ENCODE results near the gene ZC3H12D. TPM values are rescaled to one million over a fixed set of nuclear protein-coding genes. Genes with fewer than 3 reads are reported as not detected.

The ZC3H12D gene
- total and polyA plus RNA-seq, 4 donors, result 1.1 to 4.7 (median 2.4) TPM

DNA sequence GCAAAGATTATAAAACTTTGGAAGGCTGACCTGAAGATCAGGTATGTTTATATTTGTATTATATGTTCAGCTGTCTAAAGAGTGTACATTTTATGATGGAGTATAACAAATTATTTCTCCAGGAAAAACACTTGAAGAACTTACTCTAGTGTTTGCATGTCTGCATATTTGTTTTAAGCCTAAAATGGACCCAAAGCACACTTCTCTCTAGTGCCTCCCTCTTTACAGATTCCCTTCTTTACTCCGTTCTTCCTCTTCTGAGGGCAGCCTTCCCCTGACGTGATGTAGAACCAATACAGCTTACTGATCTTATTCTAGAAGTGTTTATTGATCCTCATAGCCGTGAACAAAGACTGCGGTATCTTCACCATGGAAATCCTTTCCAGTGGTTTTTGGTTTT is 70.8 kb downstream of the ZC3H12D start:
- Histone ChIP-seq H3K27me3 (ENCODE audit: control insufficient read depth in 3 of 3, insufficient read depth in 3 of 3, low read length in 2 of 3) (no peaks in the 10 kb centered on the region), H3K4me1 (ENCODE audit: control insufficient read depth in 5 of 5, insufficient read depth in 5 of 5, low read length in 5 of 5) (no peaks in the 10 kb centered on the region), H3K9me3 (ENCODE audit: control insufficient read depth in 4 of 4, insufficient read depth in 3 of 4, low read length in 3 of 4) (peaks cover 0 to 2% (median 0%) of the 10 kb centered on the region in 4 donors), H3K4me3 (no peak overlapping the region), H3K9ac (ENCODE audit: insufficient read depth in 1 of 2, low read length in 2 of 2) (no peak overlapping the region), H3K27ac (ENCODE audit: low read depth in 1 of 2, low read length in 1 of 2) (no peak overlapping the region), H3K36me3 (ENCODE audit: control insufficient read depth in 4 of 4, insufficient read depth in 4 of 4, low read length in 4 of 4) (peaks cover 0 to 19% (median 10%) of the 10 kb centered on the region in 4 donors)
- TF ChIP-seq, protein P1, sequence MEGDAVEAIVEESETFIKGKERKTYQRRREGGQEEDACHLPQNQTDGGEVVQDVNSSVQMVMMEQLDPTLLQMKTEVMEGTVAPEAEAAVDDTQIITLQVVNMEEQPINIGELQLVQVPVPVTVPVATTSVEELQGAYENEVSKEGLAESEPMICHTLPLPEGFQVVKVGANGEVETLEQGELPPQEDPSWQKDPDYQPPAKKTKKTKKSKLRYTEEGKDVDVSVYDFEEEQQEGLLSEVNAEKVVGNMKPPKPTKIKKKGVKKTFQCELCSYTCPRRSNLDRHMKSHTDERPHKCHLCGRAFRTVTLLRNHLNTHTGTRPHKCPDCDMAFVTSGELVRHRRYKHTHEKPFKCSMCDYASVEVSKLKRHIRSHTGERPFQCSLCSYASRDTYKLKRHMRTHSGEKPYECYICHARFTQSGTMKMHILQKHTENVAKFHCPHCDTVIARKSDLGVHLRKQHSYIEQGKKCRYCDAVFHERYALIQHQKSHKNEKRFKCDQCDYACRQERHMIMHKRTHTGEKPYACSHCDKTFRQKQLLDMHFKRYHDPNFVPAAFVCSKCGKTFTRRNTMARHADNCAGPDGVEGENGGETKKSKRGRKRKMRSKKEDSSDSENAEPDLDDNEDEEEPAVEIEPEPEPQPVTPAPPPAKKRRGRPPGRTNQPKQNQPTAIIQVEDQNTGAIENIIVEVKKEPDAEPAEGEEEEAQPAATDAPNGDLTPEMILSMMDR (IDR thresholded peaks at IDR 0.05; ENCODE audit: control extremely low read depth, extremely low read depth), result no peak
- DNase-seq, result peak in 1 of 3 donors; percentile 18
- 81 to 92% methylated on average over 4 of the region's 4 CpGs for WGBS, 2 donors
- no peak for ATAC-seq (ENCODE audit: insufficient read depth, low FRiP score)

DNA sequence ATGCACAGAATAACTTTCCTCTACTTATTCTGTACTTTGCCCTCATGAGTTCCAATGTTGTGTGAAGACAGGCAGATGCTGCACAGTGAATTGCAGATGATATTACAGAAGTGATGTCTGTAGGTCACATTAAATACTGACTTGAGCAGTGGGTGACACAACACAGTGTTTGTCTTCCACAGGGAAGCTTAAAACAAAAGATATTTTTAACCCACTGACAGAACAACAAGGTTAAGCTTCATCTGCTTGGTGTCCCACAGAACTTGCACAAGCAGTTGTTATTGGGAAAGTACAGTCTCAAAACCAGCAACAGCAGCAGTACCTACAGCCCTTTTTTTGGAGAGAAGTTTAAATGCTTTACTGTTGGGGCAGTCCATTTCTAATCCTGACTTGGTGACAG is 74.3 kb downstream of the ZC3H12D start:
- Histone ChIP-seq H3K4me3 (no peak overlapping the region), H3K27me3 (ENCODE audit: control insufficient read depth in 3 of 3, insufficient read depth in 3 of 3, low read length in 2 of 3) (no peaks in the 10 kb centered on the region), H3K9me3 (ENCODE audit: control insufficient read depth in 4 of 4, insufficient read depth in 3 of 4, low read length in 3 of 4) (no peaks in the 10 kb centered on the region), H3K4me1 (ENCODE audit: control insufficient read depth in 5 of 5, insufficient read depth in 5 of 5, low read length in 5 of 5) (no peaks in the 10 kb centered on the region), H3K36me3 (ENCODE audit: control insufficient read depth in 4 of 4, insufficient read depth in 4 of 4, low read length in 4 of 4) (peaks cover 1 to 20% (median 12%) of the 10 kb centered on the region in 4 donors), H3K27ac (ENCODE audit: low read depth in 1 of 2, low read length in 1 of 2) (no peak overlapping the region), H3K9ac (ENCODE audit: insufficient read depth in 1 of 2, low read length in 2 of 2) (no peak overlapping the region)
- no peak for ATAC-seq (ENCODE audit: insufficient read depth, low FRiP score)
- no peak for DNase-seq
- TF ChIP-seq, protein P1 (IDR thresholded peaks at IDR 0.05; ENCODE audit: control extremely low read depth, extremely low read depth), result no peak

DNA sequence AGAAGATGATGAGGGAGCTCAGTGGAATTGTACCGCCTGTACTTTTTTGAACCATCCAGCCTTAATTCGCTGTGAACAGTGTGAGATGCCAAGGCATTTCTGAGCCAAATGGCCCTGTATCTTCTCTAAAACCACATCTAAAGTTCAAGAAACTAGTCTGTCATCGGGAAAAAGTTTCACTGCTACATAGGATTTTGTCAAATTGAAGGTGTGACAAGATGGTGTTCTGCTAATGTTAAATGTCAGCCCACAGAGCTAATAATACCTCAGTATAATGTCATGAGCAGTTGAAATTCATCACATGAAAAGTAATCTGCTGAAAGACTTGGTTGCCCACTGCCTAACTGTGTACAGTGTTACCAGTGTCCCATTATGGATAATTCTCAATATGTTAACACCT is 75.2 kb downstream of the ZC3H12D start:
- H3K9me3 ChIP-seq (ENCODE audit: control insufficient read depth in 4 of 4, insufficient read depth in 3 of 4, low read length in 3 of 4), result no peaks in the 10 kb centered on the region
- no peak for DNase-seq
- no peak overlapping the region for H3K4me3 ChIP-seq
- 94 to 96% methylated on average over 3 of the region's 3 CpGs for WGBS, 2 donors
- ATAC-seq (ENCODE audit: insufficient read depth, low FRiP score), result no peak
- H3K4me1 ChIP-seq (ENCODE audit: control insufficient read depth in 5 of 5, insufficient read depth in 5 of 5, low read length in 5 of 5), result no peaks in the 10 kb centered on the region
- H3K9ac ChIP-seq (ENCODE audit: insufficient read depth in 1 of 2, low read length in 2 of 2), result no peak overlapping the region
- H3K36me3 ChIP-seq (ENCODE audit: control insufficient read depth in 4 of 4, insufficient read depth in 4 of 4, low read length in 4 of 4), result peaks cover 3 to 24% (median 15%) of the 10 kb centered on the region in 4 donors
- TF ChIP-seq, protein P1 (IDR thresholded peaks at IDR 0.05; ENCODE audit: control extremely low read depth, extremely low read depth), result no peak
- no peaks in the 10 kb centered on the region for H3K27me3 ChIP-seq (ENCODE audit: control insufficient read depth in 3 of 3, insufficient read depth in 3 of 3, low read length in 2 of 3)
- no peak overlapping the region for H3K27ac ChIP-seq (ENCODE audit: low read depth in 1 of 2, low read length in 1 of 2)
